Stimulated activated CD4-positive, alpha-beta T cell treated with anti-CD3 and anti-CD28 coated beads, Interleukin-4, amount 100 ng/mL, for 4 hours (primary cell): ENCODE data around the gene CCL17.
"Not testable (repeated sequence)": the region's sequence is repeated elsewhere in the genome, so short reads cannot be mapped to it uniquely, and the experiment has no call there.

Experiments used
- DNase-seq, 2 experiments: peaks; one replicate each; pipeline ENCODE4 v3.0.0-alpha.2; 2020

Gene CCL17

DNA sequence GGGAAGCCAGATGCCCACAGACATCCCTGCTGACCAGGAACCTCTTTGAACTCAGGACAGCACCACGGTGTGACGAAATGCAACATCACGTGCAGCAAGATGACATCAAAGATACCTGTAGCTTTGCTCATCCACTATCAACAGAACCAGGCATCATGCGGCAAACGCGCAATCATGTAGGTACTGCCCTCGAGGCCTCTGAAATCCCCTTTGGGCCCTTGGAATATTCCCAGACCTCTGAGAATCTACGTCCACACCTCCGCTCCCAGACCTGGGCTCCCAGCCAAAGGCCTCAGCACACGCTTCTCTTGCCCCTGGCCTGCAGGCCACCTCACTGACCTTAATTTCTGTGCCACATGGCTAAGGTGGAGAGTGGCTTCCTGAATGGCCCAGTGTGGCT lies 25.0 kb upstream of the CCL17 start:
- DNase-seq, result no peak

DNA sequence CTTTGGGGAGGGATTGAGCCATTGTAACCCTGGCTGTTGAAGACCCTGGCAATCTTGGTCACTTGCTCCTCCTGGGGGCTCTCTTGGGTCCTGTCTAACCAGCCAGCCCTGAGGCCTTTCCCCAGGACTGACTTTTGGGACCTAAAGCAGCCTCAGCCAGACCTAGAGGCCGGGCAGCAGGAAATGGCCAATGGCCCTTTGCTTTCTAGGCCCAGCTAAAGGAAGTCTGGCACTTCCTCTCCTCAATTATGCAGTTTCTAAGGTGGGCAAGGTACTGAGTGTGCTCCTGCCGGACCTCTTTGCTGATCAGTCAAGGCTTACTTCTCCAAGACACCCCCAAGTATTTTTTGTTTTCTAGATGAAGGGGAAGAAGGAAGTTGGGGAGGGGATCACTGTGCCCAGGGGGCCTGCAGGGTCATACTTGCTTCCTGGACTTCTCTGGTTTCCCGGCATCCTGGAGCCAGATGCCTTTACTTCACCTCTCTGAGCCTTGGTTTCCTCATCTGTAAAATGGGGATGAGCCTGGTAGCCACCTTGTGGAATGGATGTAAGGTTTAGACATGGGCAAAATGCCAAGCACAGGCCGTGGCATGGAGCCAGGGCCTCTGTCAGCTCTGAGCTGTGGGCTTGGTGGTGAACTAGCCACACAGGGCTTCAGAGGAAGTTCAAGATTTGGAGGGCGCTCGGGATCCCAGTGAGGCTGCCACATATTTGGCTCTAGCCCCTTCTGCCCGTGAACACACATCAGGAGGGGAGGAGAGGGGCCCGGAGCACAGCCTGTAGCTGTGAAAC lies 23.7 kb upstream of the CCL17 start:
- DNase-seq, result no peak

DNA sequence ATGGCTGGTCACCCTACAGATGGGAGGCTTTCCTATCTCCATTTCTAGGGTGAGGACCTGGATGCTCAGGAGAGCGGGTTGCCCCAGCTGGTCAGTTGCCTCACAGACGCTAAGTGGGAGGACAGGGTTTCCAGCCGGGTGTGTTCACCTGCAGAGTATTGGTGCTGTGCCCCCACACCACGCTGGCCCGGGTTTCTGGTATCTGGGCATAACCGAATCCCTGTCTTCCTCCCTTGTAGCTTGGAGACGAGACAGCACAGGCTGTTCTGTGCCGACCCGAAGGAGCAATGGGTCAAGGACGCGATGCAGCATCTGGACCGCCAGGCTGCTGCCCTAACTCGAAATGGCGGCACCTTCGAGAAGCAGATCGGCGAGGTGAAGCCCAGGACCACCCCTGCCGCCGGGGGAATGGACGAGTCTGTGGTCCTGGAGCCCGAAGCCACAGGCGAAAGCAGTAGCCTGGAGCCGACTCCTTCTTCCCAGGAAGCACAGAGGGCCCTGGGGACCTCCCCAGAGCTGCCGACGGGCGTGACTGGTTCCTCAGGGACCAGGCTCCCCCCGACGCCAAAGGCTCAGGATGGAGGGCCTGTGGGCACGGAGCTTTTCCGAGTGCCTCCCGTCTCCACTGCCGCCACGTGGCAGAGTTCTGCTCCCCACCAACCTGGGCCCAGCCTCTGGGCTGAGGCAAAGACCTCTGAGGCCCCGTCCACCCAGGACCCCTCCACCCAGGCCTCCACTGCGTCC lies 22.6 kb upstream of the CCL17 start:
- no peak for DNase-seq

DNA sequence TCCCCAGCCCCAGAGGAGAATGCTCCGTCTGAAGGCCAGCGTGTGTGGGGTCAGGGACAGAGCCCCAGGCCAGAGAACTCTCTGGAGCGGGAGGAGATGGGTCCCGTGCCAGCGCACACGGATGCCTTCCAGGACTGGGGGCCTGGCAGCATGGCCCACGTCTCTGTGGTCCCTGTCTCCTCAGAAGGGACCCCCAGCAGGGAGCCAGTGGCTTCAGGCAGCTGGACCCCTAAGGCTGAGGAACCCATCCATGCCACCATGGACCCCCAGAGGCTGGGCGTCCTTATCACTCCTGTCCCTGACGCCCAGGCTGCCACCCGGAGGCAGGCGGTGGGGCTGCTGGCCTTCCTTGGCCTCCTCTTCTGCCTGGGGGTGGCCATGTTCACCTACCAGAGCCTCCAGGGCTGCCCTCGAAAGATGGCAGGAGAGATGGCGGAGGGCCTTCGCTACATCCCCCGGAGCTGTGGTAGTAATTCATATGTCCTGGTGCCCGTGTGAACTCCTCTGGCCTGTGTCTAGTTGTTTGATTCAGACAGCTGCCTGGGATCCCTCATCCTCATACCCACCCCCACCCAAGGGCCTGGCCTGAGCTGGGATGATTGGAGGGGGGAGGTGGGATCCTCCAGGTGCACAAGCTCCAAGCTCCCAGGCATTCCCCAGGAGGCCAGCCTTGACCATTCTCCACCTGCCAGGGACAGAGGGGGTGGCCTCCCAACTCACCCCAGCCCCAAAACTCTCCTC lies 21.9 kb upstream of the CCL17 start:
- DNase-seq, result no peak

DNA sequence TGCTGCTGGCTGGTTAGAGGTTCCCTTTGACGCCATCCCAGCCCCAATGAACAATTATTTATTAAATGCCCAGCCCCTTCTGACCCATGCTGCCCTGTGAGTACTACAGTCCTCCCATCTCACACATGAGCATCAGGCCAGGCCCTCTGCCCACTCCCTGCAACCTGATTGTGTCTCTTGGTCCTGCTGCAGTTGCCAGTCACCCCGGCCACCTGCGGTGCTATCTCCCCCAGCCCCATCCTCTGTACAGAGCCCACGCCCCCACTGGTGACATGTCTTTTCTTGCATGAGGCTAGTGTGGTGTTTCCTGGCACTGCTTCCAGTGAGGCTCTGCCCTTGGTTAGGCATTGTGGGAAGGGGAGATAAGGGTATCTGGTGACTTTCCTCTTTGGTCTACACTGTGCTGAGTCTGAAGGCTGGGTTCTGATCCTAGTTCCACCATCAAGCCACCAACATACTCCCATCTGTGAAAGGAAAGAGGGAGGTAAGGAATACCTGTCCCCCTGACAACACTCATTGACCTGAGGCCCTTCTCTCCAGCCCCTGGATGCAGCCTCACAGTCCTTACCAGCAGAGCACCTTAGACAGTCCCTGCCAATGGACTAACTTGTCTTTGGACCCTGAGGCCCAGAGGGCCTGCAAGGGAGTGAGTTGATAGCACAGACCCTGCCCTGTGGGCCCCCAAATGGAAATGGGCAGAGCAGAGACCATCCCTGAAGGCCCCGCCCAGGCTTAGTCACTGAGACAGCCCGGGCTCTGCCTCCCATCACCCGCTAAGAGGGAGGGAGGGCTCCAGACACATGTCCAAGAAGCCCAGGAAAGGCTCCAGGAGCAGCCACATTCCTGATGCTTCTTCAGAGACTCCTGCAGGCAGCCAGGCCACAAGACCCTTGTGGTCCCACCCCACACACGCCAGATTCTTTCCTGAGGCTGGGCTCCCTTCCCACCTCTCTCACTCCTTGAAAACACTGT lies 21.0 kb upstream of the CCL17 start:
- DNase-seq, result no peak

DNA sequence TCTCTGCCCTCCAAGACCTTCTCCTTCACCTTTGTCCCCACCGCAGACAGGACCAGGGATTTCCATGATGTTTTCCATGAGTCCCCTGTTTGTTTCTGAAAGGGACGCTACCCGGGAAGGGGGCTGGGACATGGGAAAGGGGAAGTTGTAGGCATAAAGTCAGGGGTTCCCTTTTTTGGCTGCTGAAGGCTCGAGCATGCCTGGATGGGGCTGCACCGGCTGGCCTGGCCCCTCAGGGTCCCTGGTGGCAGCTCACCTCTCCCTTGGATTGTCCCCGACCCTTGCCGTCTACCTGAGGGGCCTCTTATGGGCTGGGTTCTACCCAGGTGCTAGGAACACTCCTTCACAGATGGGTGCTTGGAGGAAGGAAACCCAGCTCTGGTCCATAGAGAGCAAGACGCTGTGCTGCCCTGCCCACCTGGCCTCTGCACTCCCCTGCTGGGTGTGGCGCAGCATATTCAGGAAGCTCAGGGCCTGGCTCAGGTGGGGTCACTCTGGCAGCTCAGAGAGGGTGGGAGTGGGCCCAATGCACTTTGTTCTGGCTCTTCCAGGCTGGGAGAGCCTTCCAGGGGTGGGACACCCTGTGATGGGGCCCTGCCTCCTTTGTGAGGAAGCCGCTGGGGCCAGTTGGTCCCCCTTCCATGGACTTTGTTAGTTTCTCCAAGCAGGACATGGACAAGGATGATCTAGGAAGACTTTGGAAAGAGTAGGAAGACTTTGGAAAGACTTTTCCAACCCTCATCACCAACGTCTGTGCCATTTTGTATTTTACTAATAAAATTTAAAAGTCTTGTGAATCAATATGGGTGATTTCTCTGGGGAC lies 20.1 kb upstream of the CCL17 start:
- no peak for DNase-seq

DNA sequence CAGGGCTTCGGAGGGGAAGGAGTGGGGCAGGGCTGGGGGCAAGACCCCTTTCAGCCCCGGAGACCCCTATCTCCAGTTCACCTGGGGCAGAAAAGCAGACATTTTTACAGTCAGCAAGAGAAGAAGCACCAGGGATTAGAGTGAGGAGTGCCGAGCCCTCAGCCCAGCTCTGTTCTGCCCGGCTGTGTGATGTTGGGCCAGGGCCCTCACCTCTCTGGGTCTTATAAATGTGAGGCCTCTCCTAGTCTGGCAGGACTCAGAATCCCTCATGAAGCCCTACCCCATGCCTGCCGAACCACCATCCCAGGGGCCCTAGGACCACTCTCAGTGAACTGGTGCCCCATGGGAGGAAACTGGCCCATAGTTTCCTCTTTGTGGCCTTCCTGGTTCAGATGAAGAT lies 19.5 kb upstream of the CCL17 start:
- no peak for DNase-seq

DNA sequence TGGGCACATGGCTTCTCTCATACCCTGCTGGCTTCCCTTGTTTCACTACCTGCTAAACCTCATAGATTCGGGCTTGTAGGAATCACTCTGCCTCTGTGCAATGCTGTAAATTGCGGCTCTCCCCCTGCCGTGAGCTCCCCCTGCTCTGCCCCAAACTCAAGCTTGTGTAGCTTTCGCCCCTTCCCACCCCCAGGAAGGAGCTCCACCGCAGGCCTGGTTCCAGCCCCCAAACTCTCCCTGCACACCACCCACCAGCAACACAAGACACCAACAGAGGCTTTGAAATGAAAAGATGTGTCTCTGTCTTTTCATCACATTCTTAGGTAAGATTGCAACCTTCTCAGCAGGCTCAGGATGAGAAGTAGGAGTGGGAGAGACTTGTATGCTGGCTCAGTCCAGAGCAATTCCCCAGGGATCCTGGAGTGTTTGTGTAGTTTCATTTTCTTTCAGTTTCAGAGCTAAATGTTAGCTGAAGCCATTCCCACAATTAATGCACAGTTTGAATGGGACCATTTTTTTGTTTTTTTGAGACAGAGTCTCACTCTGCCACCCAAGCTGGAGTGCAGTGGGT lies 18.1 kb upstream of the CCL17 start:
- DNase-seq, result no peak

DNA sequence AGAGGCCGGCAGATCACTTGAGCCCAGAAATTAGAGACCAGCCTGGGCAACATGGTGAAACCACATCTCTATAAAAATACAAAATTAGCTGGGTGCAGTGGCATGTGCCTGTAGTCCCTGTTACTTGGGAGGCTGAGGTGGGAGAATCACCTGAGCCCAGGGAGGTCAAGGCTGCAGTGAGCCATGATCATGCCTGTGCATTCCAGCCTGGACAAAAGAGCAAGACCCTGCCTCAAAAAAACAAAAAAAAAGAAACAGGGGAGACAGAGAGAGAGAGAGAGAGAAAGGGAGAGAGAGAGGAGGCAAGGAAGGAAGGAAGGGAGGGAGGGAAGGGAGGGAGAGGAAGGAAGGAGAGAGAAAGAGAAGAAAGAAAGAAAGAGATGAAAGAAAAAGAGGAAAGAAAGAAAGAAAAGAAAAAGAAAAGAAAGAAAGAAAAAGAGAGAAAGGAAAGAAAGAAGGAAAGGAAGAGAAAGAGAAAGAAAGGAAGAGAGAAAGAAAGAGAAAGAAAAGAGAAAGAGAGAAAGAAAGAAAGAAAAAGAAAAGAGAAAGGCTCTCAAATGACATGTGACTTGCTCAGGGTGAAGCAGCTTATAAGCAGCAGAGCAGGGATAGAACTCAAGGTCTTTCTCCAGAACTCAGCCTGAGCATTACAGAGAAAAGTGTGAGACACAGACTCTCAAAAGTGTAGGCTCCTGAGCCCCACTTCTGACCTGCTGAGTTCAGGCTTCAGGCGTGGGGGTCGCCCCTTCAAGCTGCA lies 16.8 kb upstream of the CCL17 start:
- DNase-seq, result no peak

DNA sequence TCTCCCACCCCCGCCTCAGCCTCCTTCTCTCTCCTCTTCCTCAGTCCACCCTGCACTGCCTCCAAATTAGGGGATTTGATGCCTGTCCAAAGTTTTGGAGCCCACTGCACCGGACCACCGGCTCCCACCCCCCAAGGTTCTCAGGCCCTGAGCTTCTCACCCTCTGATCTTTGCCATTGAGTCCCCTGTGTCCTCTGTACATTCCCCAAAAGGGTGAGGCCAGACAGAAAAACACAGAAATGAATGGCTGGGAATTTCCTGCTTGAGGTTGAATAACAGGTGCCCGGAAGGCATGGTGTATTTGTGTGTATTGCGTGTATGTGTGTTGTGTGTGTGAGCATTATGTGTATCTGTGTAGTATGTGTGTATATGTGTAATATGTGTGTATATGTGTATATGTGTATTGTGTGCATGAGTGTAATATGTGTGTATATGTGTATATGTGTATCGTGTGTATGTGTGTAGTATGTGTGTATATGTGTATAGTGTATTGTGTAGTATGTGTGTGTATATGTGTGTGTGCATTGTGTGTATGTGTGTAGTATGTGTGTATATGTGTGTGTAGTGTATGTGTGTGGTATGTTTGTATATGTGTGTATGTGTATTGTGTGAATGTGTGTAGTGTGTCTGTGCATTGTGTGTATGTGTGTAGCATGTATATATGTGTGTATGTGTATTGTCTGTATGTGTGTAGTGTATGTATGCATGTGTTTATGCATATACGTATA lies 16.0 kb upstream of the CCL17 start:
- no peak for DNase-seq

DNA sequence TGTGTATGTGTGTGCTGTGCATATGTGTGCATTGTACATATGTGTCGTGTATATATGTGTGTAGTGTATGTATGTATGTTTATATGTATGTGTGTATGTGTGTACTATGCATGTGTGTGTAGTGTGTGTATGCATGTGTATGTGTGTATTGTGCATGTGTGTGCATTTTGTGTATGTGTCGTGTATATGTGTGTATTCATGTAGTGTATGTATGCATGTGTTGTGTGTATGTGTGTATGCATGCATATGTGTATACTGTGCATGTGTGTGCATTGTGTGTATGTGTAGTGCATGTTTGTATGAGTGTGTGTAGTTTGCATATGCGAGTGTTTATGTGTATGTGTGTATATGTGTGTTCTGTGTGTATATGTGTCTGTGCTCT lies 15.5 kb upstream of the CCL17 start:
- DNase-seq, result no peak

DNA sequence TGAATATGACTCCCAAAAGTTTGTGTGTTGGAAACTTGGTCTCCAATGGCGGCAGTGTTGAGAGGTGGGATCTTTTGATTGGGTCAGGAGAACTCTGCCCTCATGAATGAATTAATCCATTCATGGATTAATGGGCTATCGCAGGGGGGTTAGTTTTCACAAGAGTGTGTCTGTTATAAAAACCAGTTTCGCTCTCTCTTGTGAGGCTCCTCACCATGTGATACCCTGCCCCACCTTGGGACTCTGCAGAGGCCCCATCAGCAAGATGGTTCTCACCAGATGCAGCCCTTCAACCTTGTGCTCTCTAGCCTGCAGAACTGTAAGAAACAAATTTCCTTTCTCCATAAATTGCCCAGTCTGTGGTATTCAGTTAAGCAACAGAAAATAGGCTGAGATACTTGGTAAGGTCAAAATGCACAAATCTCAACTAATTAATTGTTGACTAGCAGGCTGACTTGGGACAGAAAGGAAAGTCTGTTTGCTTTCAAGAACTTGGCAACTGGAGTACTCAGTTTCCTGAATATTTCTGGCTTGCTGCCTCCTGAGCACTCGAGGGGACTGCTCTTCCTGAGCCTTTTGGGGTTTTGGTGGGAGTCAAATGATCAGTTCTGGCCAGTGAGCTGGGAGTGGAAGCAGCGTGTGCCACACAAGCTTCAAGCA lies 13.8 kb upstream of the CCL17 start:
- DNase-seq, result no peak

DNA sequence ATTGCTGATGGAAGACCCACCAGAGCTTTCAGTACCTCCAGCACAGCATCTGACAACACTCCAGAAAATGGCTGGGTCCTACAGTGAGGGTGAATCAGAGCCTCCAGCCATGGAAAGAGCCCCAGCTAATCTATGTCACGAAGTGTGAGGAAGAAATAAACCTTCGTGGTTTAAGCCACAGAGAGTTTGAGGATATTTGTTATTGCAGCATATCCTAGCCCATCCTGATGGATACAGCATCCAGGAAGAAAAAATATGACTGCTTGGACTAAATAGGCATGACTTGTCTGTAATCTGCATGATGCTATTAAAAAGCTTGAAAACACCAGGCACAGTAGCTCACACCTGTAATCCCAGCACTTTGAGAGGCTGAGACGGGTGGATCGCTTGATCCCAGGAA lies 13.3 kb upstream of the CCL17 start:
- no peak for DNase-seq

DNA sequence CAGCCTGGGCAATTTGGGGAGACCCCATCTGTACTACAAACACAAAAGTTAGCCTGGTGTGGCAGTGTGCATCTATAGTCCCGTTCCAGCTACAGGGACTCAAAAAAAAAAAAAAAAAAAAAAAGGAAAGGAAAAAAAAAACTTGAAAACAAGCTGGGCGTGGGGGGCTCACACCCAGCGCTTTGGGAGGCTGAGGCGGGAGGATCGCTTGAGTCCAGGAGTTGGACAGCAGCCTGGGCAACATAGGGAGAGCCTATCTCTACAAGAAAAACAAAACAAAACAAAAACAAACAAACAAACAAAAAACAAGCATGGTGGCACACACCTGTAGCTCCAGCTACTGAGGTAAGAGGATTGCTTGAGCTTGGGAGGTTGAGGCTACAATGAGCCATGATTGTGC lies 12.9 kb upstream of the CCL17 start:
- DNase-seq, result no peak

DNA sequence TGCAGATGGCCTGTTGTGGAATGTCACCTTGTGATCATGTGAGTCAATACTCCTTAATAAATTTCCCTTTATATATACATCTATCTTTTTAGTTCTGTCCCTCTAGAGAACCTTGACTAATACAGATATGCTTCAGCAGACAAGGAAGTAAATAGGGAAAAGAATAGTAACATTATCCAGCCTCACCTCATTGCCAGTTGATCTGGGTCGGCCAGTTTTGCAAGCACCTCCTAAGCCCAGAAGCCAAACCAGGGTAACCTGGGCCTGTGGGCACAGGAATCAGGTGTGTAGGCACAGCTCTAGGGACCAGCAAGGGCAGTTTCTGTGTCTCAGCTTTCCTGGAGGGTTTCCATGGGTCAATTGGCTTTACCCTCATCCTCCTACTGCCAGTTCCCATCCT lies 11.9 kb upstream of the CCL17 start:
- no peak for DNase-seq

DNA sequence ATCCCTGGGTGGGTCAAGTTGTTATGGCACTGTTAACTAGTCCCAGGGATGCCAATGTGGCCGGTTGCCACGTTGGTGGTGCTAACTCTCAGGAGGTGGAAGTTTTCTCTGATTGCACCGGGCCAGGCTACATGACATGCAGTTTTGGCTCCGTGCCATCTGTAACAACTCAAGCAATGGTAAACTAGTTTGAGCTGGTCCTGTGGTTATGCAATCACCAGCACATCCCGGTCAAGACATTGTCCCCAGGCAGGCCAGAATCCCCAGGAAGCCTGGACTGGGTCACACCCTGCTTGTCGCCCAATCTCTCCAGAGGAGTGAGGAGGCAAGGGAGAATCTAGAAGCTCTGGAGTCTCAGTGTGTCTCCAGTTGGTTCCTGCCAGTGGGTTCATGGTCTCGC lies 10.1 kb upstream of the CCL17 start:
- DNase-seq, result no peak

DNA sequence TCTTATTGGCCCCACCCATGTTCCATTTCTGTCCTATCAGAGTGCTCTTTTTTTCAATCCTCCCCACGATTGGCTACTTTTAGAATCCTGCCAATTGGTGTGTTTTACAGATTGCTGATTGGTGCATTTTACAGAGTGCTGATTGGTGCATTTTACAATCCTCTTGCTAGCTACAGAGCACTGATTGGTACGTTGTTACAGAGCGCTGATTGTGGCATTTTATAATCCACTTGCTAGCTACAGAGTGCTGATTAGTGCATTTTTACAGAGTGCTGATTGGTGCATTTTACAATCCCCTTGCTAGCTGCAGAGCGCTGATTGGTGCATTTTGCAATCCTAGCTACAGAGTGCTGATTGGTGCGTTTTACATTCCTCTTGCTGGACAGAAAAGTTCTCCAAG lies 9.5 kb upstream of the CCL17 start:
- DNase-seq, result no peak

DNA sequence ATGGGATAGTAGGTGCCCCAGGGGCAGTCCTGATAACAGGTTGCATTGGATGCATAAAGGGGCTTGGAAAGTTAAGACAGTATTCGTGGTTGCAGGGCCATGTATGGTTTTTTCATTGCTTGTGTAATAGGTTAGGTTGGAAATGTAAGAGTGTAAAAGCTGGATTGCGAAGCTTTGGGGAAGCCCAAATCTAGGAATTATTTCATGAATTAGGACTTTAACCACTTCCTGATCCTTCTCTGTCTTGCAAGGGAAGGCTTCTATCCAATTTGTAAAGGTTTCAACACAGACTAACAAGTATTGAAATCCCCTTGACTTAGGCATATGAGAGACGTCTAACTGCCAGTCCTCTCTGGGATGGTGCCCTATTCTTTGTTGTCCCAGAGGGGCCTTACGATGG lies 7.8 kb upstream of the CCL17 start:
- DNase-seq, result no peak

DNA sequence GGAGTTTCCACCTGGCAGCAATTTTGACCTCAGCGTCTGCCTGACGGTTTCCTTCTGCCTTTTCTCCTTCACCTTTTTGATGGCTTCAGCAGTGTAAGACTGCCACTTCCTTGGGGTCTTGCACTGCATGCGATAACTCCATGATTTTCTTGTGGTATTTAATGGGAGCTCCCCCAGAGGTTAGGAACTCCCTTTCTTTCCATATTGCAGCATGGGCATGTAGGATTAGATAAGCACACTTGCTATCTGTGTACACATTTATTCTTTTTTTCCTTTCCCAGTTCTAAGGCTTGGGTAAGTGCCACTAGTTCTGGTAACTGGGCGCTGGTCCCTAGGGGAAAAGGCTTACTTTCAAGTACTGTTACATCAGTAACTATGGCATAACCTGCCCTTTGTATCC lies 7.1 kb upstream of the CCL17 start:
- not testable (repeated sequence) for DNase-seq
